Activated CD4-positive, alpha-beta T cell treated with anti-CD3 and anti-CD28 coated beads for 48 hours (primary cell): ENCODE data around the gene ZXDC.

Experiments used
- DNase-seq: peaks from one replicate; pipeline ENCODE4 v3.0.0-alpha.2; 2020

ZXDC gene

DNA sequence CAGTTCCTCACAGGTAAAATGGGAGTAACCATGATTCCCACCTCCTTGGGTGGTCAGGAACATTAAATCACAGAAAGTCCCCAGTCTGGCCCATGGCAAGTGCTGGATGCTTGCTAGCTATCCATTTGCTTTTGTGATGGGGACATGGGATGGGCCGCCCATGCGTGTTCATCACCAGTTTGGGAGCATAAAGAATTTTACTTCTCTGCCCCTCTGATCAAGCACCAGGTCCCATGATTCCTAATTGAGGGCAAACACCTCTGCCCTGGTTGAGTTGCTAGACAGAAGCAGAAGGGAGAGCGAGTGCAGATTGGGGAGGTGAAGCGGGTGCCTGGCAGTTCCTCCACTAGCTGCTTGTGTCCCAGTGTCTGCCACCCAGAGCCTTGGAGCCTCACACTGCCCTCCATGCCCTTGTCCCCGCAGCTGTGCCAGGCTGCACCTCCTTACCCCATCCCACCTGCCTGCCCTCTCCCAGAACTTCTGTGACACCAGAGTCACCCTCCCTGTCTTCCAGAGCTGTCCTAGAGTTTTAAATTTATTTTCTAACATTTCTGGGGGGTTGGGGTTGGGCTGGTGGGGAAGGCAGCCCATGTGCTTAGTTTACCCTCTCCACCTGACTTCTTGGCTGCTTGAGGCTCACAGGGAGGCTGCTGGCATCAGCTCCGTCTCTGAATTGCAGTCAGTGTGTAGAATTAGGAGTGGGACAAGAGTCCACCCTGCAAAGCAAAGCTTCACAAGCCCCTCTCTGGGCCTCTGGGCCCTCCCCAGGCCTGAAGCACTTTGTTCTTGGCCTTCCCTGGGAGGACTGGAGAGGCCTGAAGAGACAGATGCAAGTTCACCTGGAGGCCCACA is 62.6 kb downstream of the ZXDC start:
- DNase-seq, result no peak

DNA sequence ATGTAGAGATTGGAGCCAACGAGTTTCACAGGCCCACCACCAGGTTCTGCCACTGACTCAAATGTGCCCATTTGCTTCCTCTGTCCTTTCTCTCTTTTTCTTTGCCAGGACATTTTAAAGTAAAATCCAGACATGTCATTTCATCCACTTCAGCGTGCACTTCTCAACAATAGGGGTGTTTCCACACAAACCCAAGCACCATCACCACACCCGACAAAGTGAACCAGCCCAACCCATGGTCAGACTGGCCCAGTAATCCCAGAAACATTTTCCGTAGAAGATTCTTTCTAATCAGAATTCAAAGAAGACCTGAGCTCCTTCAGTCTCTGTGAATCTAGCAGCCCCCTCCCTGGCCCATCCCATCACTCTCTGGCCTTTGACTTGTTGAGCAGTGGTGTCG is 67.6 kb downstream of the ZXDC start:
- DNase-seq, result no peak

DNA sequence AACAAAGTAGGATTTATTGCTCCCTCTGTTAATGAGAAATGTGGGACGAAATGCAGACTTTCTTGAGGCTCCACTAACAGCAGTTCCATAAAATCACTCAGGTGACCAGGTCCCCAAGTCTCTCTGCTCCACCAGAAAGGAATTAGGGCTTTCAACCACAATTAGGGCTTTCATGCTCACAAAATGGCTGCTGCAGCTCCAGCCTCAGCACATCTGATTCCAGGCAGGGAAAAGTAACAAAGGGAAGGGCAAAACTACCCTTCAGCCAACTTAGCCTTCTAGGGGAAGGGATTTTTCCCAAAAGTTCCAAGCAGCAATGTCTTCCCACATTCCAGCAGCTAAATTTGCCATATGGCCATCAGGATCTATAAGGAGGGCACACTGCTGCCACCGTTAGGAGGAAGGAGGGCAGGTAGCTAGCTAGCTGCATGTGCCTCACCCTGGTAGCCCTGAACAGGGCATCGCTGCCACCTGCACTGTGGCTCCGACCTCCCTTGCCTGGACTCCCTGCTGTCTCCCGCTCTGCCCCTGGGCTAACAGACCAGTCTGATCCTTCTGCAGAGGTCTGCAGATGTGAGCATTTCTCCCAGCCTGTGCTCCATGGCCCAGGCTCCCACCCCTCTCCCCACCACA is 68.2 kb downstream of the ZXDC start:
- no peak for DNase-seq

DNA sequence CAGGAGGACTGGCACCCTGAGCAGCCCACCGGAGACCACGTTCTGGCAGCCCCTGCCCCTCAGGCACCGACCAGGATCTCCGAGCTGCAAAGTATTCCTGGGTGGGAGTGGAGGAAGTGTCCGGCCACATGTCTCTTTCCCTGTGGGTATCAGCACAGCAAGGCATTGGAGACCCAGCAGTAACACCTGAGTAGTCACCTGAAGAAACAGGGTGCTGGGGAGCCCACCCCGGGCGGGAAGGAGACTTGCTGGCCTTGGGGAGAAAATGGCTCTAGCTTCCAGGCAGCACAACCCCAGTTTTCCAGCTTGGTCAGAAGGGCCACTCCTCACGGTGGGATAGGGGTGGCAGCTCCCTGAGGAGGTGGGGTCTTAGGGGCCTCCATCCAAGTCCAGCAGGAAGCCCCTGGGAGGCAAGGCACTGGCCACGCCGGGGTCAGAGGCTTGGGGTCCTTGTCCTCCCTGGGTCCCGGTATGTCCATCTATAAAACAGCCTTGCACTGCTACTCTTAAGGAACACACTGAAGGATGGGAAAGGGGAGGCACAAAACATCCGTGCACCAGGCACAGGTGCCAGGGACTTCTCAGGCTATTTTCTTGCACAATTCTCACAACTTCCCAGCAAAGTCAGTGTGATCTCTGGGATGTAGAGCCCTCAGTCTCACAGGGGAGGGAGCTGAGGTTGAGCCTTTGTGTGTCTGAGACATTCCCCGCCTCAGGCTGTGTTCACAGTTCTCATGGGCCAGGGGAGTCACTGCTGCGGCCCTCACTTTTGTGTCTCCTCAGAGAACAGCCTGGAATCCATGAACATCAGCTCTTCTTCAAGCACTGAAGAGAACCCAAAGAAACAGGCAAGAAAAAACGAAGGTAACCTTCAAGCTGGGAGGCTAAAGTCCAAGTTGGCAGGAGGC is 69.0 kb downstream of the ZXDC start:
- DNase-seq, result no peak

DNA sequence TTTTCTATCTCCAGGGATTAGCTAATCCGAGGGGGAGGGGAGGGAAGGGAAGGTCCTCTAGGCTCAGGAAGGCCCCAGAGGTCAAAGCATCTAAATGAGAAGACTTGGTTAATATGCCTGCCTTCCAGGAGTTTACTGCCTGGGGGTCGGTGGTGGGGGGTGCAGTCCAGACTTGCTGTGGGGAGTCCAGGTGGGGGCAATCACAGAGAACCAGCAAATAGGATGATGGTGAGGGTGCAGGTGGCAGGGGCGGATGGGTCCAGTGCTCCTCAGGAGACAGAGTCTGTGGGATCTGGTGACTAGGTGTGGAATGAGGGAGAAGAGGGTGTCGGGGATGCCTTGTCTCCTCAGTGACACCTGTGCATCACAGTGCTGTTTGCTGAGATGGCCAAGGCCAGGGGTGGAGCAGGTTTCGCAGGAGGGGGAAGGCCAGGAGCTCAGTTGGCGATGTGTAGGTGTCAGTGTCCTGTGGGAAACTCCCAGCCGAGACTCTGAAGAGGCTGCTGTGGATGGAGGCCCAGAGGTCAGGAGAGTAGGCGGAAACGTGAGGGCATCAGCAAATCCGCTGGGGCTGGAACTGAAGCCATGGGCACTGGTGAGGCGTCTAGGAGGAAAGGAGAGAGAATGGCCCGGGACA is 72.9 kb downstream of the ZXDC start:
- DNase-seq, result no peak

DNA sequence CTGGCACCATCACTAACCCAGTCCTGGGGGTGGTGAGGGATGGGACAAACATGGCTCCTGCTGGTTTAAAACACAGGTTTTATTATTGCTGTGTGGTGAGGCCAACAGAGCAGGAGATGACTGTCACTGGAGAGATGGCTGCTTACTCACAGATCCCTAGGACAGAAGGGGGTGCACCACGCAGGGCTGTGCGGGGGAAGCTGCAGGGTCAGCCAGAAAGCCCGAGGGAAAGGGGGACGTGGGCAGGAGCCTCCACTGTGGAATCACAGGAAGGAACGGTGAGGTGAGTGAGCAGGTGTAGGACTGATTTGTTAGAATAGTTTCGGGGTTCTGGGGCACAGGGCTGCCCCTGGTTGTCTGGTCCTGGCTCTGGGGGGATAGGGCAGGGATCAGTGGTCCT is 73.5 kb downstream of the ZXDC start:
- DNase-seq, result no peak

DNA sequence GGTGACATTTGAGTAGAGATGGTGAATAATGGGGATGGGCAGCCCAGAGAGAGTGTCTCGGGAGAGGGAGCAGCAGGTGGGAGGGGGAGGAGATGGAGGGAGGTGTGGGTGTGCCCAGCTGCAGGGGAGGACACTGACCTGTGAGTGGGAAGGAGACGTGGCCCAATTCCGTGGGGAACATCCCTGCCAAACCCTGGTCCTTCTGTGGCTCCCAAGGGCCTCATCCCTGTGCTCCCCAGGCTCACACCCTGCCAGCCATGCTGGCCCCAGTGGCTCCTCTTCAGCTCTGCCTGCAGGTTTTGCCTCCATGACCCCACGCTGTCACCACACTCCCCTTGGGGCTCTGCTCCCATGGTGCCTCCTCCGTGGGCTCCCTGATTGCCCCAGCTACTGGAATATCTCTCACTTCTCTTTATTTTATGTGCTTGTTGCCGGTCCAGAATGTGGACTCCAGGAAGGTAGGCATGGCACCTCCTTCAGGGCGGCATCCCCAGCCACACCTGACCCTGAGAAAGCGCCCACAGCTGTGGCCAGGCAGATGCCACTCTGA is 74.0 kb downstream of the ZXDC start:
- no peak for DNase-seq

DNA sequence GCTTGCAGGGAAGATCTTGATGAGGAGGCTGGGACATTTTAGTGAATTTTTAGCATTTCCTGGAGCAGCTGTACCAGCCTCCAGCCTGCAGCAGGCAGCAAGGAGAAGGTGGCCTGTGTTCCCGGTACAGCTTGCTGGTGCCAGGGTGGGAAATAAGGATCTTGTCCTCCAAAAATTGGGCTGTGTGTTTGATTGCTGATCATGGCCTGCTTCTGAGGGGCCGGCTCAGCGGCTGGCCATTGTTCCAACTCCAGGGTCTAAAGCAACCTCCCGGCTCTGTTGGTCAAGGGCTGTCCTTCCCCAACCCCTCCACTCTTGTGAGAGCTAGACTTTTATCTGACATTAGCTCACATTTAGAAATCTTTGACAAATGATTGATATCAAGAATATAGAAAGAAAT is 75.9 kb downstream of the ZXDC start:
- DNase-seq, result no peak

DNA sequence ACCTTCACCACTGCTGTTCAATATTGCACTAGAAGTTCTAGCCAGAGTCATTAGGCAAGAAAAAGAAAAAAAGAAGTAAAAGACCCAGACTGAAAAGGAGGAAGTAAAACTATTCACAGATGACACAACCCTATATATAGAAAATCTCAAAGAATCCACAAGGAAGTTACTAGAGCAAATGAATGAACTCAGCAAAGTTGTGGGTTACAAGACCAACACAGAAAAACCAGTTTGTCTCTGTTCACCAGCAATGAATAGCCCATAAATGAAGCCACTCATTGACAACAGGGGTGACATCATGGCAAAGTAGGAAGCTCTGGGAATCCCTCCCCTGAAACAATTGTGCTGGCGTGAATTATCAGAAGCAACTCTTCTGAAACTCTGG is 76.3 kb downstream of the ZXDC start:
- DNase-seq, result no peak

DNA sequence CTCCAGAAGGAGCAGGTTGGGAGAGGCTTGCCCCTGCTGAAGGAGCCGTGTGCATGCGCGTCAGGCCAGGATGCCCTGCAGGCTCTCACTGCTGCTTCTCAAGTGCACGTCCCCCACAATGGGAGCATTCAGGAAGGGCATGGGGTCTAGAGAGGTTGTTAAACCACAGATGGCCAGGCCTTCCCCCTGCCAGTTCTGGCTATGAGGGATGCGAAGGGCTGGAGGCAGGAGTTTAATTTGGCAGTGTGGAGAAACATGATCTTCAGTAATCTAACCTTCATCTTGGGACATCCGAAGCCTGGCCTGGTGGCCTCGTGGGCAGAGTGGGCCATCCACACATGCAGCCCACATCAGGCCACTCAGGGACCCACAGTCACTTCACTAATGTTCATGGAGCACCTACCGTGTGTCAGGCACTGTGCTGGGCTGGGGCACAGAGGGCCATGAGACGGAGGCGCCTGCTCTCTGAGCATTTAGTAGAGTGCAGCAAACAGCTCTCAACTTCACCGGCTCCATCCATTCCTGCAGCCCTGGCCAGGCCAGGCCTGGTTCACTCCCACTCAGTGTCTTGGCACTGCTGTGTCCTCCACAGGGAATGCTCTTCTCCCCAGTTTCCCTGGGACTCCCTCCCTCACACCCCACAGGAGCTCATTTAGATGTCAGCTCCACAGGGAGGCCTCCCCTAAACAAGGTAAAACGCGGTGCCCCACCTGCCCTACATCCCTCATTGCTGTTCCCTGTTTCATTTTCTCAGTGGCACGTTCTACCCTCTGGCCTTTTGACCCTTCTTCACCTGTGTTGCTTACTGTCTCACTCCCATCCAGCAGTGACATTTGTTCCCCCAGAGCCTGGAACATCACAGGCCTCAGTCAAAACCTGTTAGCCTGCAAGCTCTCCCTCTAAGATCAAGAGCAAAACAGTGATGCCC is 77.0 kb downstream of the ZXDC start:
- DNase-seq, result no peak

DNA sequence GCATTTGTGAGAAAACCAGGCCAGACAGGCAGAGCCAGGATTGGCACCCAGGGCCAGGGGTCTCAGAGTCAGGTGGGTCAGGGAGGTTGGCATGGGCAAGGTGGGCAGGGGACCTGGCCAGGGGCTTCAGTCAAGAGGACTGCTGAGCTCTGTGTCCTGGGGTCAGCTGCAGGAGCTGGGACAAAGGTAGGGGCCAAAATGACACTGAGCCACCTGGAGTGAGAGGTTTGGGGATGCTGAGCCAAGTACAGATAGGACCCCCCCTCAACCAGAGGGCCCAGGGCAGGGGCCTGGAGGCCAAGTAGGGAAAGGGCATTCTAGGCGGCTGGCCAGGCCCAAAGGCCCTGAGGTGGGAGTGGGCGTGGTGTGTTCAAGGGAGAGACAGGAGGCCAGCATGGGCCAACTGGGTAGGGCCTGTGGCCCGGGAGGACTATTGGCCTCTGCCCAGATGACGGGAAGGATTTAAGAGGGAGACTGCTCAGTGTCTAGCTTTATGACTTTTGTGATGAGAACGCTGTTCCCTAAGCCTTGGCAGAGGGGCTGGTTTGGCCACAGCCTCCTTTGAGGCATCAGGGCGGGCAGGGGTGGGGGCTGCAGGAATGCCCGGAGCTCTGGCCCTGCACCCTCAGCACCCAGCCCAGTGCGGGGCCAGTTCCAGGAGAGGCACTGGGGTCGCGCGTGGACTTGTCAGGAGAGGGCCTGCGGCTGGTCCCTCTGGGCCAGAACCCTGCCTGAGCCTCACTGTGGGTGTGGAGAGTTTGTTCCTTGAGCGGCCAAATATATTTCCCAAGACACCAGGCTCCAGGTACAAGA is 77.9 kb downstream of the ZXDC start:
- DNase-seq, result no peak

DNA sequence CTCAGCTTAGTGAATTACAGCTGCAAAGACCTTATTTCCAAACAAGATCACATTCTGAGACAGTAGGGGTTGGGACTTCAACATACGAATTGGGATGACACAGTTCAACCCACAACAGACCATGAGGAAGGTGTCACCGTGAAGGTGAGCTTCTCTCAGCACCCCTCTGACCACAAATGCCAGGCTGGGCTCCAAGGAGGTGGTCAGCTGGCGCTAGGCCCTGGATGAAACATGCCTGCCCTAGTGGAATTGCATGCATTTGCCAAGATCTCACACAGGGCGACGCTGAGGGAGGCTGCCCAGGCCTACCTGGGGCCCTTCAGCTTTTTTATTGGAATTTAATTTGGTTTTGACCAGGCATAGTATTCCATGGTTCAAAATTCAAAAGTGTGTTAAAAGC is 79.2 kb downstream of the ZXDC start:
- DNase-seq, result no peak

DNA sequence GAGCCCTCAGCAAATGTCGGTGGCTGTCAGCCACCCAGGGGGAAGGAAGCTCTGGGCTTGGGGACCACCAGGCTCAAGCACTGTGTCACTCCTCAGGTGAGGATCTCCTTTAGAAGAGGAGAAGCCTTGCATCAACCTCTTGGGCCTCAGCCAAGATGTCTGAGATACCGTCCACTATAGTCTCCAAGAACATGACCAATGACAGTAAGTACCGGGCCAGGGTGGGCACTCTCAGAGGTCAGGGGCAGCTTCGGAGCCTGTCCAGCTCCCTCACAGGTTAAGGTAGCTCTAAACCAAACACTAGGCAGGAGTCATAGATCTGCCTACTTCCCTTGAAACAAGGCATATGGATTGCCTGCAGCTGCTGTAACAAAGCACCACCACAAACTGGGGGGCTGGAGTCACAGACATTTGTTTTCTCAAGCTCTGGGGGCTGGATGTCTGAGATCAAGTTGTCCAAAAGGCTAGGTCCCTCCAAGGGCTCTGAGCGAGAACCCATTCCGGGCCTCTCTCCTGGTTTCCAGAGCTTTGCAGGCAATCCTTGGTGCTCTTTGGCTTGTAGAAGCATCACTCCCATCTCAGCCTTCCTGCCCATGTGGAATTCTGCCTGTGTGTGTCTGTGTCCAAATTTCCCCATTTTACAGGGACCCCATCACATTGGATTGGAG is 79.7 kb downstream of the ZXDC start:
- DNase-seq, result no peak

DNA sequence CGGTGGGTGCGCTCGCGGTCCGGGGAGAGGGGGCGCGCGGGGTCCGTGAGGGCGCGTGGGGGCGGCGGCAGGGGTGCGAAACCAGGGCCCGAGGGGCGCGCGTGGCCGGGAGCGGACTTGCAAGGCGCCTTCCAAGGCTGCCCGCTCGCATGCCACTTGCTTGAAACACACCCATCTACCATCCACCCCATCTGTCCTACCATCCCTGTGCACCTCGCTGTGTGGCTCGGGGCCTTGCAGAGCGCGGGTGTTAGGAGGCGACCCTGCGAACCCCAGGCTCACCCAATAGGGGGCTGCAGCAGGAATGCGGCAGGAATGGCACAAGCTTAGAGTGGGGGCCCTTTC is 80.7 kb downstream of the ZXDC start:
- DNase-seq, result no peak

DNA sequence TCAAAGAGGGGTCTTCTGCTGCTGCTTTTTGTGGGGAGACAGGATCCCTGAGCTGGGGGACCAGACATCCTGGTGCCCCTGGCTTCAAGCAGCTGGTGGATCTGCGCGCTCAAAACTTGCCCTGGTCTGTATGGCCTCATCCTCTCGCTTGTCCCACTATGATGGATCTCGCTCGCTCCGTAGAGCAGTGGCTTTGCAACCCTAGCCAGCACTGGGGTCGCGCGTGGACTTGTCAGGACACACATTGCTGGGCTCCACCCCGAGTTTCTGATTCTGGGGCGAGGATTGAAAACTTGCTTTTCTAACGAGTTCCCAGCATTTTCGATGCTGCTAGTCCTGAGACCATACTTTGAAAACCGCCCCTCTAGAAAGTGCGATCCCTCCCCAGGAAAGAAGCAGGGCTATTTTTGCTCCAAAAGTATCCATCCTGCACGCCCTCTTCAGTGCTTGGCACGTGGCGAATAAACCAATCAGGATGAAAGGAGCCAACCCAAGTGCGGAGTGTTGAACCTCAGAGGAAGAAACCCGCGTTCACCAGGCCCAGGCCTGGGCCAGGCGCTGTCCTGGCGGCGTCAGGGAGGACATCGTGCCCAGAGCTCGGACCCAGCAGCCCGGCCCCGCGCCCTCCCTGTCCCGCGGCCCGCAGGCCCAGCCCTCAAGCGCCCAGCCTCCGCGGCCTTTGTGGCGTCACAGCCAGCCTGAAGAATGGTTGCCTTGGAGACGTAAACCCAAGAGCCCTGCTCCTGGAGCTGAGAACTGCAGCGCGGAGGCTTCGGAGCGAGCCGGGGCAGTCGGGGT is 81.3 kb downstream of the ZXDC start, which contains the start of gene CFAP100:
TSS of gene CFAP100 (plus strand) at position 731 of the 798 bp plus-strand sequence. CDS start 1,092 bp downstream, outside the sequence.
- no peak for DNase-seq

DNA sequence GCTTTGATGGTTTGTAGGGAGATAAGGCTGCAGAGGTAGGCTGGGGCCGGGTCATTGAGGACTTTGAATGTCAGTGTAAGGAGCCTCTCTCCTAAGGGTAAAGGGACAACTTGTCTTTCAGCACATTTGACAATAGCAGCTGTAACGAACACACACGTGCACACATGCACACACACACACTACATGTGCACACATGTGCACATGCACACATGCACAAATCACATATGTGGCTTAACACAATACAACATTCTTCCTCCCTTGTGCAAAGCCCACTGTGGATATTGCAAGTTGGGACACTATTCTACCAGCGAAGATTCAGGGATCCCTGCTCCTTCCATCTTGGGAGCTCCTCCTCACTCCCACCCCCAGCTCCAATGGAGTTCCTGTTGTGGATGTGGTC is 82.1 kb downstream of the ZXDC start:
- DNase-seq, result no peak

DNA sequence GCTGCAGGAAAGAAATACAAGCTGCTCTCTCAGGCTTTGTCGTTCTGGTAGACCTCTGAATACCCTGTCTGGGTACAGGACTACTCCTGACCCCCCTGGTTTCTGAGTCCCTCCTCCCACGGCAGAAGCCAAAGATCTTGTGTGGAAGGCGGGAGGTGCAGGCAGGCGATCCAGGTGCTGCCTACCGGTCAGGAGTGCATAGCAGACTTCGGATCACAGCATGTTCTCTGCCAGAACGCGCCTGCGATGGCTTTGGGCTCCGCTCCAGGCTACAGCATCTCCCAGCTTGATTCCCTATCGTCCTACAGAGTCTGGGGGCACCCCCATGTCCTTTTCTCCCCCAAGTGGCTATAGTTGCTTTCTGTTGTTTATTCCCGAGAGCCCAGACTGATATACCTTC is 83.4 kb downstream of the ZXDC start:
- no peak for DNase-seq

DNA sequence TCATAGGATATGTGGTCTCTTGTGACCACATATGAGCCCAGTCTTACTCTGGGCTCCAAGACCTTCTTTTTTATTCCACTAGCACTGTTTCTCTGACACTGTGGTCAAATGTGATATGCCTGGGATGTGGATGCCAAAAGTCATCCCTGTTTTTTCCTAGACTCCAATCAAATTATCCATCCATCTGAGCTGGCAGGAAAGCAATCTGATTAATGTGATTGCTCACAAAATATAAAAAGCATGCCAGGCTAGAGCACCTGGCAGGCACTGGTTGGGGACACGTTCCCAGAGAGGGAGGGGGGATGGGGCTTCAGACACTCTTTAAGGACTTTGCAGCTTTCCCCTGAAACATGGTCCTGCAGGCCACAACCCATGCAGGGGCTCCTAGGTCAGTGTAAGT is 84.1 kb downstream of the ZXDC start:
- no peak for DNase-seq

DNA sequence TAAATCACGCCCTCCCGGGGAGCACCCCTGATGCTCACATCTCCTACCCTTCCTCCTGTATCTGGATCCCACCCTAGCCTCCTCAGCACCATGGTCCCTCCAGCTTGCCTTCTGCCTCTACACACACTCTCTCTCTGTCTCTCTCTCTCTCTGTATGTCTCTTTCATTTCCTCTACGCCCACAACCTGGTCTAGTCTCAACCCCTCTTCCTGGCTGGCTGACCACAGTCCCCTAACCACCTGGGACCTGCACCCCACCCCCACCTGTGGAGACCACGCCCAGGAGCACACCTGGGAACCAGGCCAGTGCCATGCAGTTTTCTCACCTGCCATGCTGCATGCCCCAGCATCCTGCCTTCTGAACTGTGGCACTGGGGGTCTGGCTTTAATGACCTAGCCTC is 84.9 kb downstream of the ZXDC start:
- no peak for DNase-seq
